HepG2 (cell line): Measurements from ENCODE around the gene PIK3R4.

Experiments
- AKNA ChIP-seq: sonication (generic); formaldehyde crosslinking; IDR thresholded peaks from 2 replicates; pipeline ENCODE4 v1.4.0; 2020; ENCODE audit warnings: missing genetic modification reagents, borderline replicate concordance
- EZH2 ChIP-seq: conservative IDR thresholded peaks from 2 replicates; pipeline ENCODE4 v1.6.1; 2012; ENCODE audit warnings: mild to moderate bottlenecking, low read depth, low read length, moderate library complexity
- HDAC2 ChIP-seq: sonication (generic); formaldehyde crosslinking; IDR thresholded peaks from 2 replicates; pipeline ENCODE4 v1.4.0; 2020; ENCODE audit warnings: missing genetic modification reagents
- HNRNPUL1 ChIP-seq: fragments of 200-400 bp; formaldehyde crosslinking; IDR thresholded peaks from 2 replicates; pipeline ENCODE4 v1.6.1; 2017; ENCODE audit warnings: low read depth, mild to moderate bottlenecking, low read length, moderate library complexity
- KDM6A ChIP-seq: IDR thresholded peaks from 2 replicates; pipeline ENCODE4 v1.6.1; 2016; ENCODE audit warnings: low read depth
- NR2C2 ChIP-seq: sonication (generic); formaldehyde crosslinking; IDR thresholded peaks from 2 replicates; pipeline ENCODE4 v1.4.0; 2020; ENCODE audit warnings: missing genetic modification reagents, mild to moderate bottlenecking, moderate library complexity, borderline replicate concordance
- POLR2A ChIP-seq, 2 experiments: IDR thresholded peaks; 2 replicates each; pipeline ENCODE4 v1.6.1; 2011; ENCODE audit warnings: low read depth in 2 of 2, low read length in 2 of 2, mild to moderate bottlenecking in 1 of 2, moderate library complexity in 1 of 2; ENCODE audit not compliant: insufficient read depth in 1 of 2
- PREB ChIP-seq: sonication (generic); formaldehyde crosslinking; IDR thresholded peaks from 2 replicates; pipeline ENCODE4 v1.4.0; 2020; ENCODE audit warnings: missing genetic modification reagents
- RNF2 ChIP-seq: fragments of 450-650 bp; conservative IDR thresholded peaks from 2 replicates; pipeline ENCODE4 v1.6.1; 2016; ENCODE audit warnings: low read depth
- SIN3B ChIP-seq: fragments of 150-350 bp; IDR thresholded peaks from 2 replicates; pipeline ENCODE4 v1.6.1; 2014; ENCODE audit warnings: low read length
- TF ChIP-seq, protein P1 (sequence below): sonication (generic); formaldehyde crosslinking; IDR thresholded peaks from 2 replicates; pipeline ENCODE4 v1.5.0; 2020; ENCODE audit warnings: mild to moderate bottlenecking, missing genetic modification reagents, moderate library complexity
- TF ChIP-seq, protein P2 (sequence below): sonication (generic); formaldehyde crosslinking; IDR thresholded peaks from 2 replicates; pipeline ENCODE4 v1.8.1; 2022; ENCODE audit warnings: mild to moderate bottlenecking, missing genetic modification reagents
- TF ChIP-seq, protein P3 (sequence below), 2 experiments: fragments of 450-650 bp in 1 of 2; sonication (generic) in 1 of 2; formaldehyde crosslinking in 1 of 2; IDR thresholded peaks; 2 replicates each; pipeline versions ENCODE4 v1.6.1 to v1.8.0; 2016 to 2022; ENCODE audit warnings: antibody characterized with exemption in 1 of 2, mild to moderate bottlenecking in 1 of 2, missing genetic modification reagents in 1 of 2

DNA sequence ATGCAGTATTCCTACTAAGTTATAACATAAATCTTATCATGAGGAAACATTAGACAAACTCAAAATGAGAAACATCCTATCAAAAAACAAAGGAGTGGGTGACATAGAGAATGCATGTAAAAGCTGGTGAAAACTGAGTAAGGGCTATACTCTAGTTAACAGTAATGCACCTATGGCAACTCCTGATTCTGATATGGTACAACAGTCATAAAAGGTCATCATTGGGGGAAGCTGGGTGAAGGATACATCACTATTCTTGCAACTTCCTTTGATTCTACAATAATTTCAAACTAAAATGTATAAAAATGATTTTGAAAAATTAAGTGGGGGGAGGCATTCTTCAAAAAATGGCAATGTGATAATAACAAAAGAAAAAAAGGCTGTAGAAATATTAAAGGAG is 6.8 kb downstream of the PIK3R4 start:
- TF ChIP-seq SIN3B (no peak), KDM6A (CRISPR knock-in tag) (no peak), NR2C2 (CRISPR knock-in tag) (no peak), AKNA (no peak), HDAC2 (CRISPR knock-in tag) (no peak), HNRNPUL1 (no peak), EZH2 (no peak), POLR2A (IDR thresholded peaks at IDR 0.05; ENCODE audit: insufficient read depth in 1 of 2, low read depth in 2 of 2, low read length in 2 of 2) (no peak), PREB (CRISPR knock-in tag) (no peak), RNF2 (no peak)
- TF ChIP-seq, protein P1, sequence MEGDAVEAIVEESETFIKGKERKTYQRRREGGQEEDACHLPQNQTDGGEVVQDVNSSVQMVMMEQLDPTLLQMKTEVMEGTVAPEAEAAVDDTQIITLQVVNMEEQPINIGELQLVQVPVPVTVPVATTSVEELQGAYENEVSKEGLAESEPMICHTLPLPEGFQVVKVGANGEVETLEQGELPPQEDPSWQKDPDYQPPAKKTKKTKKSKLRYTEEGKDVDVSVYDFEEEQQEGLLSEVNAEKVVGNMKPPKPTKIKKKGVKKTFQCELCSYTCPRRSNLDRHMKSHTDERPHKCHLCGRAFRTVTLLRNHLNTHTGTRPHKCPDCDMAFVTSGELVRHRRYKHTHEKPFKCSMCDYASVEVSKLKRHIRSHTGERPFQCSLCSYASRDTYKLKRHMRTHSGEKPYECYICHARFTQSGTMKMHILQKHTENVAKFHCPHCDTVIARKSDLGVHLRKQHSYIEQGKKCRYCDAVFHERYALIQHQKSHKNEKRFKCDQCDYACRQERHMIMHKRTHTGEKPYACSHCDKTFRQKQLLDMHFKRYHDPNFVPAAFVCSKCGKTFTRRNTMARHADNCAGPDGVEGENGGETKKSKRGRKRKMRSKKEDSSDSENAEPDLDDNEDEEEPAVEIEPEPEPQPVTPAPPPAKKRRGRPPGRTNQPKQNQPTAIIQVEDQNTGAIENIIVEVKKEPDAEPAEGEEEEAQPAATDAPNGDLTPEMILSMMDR: no peak
- TF ChIP-seq, protein P2, sequence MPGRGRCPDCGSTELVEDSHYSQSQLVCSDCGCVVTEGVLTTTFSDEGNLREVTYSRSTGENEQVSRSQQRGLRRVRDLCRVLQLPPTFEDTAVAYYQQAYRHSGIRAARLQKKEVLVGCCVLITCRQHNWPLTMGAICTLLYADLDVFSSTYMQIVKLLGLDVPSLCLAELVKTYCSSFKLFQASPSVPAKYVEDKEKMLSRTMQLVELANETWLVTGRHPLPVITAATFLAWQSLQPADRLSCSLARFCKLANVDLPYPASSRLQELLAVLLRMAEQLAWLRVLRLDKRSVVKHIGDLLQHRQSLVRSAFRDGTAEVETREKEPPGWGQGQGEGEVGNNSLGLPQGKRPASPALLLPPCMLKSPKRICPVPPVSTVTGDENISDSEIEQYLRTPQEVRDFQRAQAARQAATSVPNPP: no peak
- TF ChIP-seq, protein P3, sequence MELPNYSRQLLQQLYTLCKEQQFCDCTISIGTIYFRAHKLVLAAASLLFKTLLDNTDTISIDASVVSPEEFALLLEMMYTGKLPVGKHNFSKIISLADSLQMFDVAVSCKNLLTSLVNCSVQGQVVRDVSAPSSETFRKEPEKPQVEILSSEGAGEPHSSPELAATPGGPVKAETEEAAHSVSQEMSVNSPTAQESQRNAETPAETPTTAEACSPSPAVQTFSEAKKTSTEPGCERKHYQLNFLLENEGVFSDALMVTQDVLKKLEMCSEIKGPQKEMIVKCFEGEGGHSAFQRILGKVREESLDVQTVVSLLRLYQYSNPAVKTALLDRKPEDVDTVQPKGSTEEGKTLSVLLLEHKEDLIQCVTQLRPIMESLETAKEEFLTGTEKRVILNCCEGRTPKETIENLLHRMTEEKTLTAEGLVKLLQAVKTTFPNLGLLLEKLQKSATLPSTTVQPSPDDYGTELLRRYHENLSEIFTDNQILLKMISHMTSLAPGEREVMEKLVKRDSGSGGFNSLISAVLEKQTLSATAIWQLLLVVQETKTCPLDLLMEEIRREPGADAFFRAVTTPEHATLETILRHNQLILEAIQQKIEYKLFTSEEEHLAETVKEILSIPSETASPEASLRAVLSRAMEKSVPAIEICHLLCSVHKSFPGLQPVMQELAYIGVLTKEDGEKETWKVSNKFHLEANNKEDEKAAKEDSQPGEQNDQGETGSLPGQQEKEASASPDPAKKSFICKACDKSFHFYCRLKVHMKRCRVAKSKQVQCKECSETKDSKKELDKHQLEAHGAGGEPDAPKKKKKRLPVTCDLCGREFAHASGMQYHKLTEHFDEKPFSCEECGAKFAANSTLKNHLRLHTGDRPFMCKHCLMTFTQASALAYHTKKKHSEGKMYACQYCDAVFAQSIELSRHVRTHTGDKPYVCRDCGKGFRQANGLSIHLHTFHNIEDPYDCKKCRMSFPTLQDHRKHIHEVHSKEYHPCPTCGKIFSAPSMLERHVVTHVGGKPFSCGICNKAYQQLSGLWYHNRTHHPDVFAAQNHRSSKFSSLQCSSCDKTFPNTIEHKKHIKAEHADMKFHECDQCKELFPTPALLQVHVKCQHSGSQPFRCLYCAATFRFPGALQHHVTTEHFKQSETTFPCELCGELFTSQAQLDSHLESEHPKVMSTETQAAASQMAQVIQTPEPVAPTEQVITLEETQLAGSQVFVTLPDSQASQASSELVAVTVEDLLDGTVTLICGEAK (IDR thresholded peaks at IDR 0.05): no peak
- TF ChIP-seq, protein P3 (CRISPR knock-in tag; IDR thresholded peaks at IDR 0.05): no peak
